ENCODE measurements around the gene MACROH2A1. TPM values are rescaled to one million over a fixed set of nuclear protein-coding genes. Genes with fewer than 3 reads are reported as not detected.

The MACROH2A1 gene
- total and polyA plus RNA-seq, 2 experiments from 2014 or later: 64.9 to 81.6 TPM

GRCh38 chr5:135386886-135387628 is 12.0 kb downstream of the MACROH2A1 start:
- TF ChIP-seq ZNF462 (CRISPR knock-in tag; IDR thresholded peaks at IDR 0.05) (no peak), ZNF331 (CRISPR knock-in tag; IDR thresholded peaks at IDR 0.05; ENCODE audit: low read depth) (no peak), EZH2 (IDR thresholded peaks at IDR 0.05; ENCODE audit: low read depth, unreplicated experiment) (no peak), JUNB (IDR thresholded peaks at IDR 0.05; ENCODE audit: unreplicated experiment) (no peak), POLR2AphosphoS5 (IDR thresholded peaks at IDR 0.05; ENCODE audit: low read depth) (no peak), CTCF (conservative IDR thresholded peaks at IDR 0.05; ENCODE audit: low read depth in 2 of 2) (no peak), NANOG (IDR thresholded peaks at IDR 0.05; ENCODE audit: borderline replicate concordance) (no peak)
- H3K9me2 ChIP-seq (ENCODE audit: insufficient read depth): no peaks in the 10 kb centered on the region
- H3K27ac Mint-ChIP-seq: no peak overlapping the region
- H3K27me3 ChIP-seq (ENCODE audit: insufficient read depth): no peaks in the 10 kb centered on the region
- H3K4me2 ChIP-seq: no peak overlapping the region
- H2AFZ ChIP-seq: no peak overlapping the region
- H3K27ac ChIP-seq (ENCODE audit: low read depth): no peak overlapping the region
- H3F3A ChIP-seq (replicated peaks; ENCODE audit: low read depth): no peaks in the 10 kb centered on the region
- peaks cover 4% of the 10 kb centered on the region; the same call in 1 of the 2 replicates for H3K79me2 ChIP-seq (replicated peaks; ENCODE audit: insufficient read depth)
- H3K4me3 Mint-ChIP-seq: no peak overlapping the region
- H3K4me3 ChIP-seq: no peak overlapping the region
- ATAC-seq (no peak), DNase-seq (ENCODE audit: low spot score) (no peak)
- H3K27me3 Mint-ChIP-seq (ENCODE audit: insufficient read depth, low read depth, poor library complexity): no peaks in the 10 kb centered on the region
- no peaks in the 10 kb centered on the region for H3K9me3 Mint-ChIP-seq
- H3K4me1 ChIP-seq (ENCODE audit: insufficient read depth): no peaks in the 10 kb centered on the region
- H3K4me1 Mint-ChIP-seq: peaks cover 9% of the 10 kb centered on the region
- peaks cover 14% of the 10 kb centered on the region; the same call in 1 of the 2 replicates for H4K20me1 ChIP-seq (replicated peaks; ENCODE audit: insufficient read depth)
- H3K36me3 Mint-ChIP-seq (ENCODE audit: low read depth): peaks cover 57% of the 10 kb centered on the region
- H3K36me3 ChIP-seq (ENCODE audit: insufficient read depth): peaks cover 3% of the 10 kb centered on the region; the same call in 1 of the 2 replicates

Measured in GM23338 (cell line).